K562 (cell line): ENCODE results near the gene FLAD1. TPM values are rescaled to one million over a fixed set of nuclear protein-coding genes. Genes with fewer than 3 reads are reported as not detected.
A peak's percentile ranks its signal among the peaks of the same experiment; 100 is the strongest.

Experiments used
- E2F4 ChIP-seq: sonication (generic); formaldehyde crosslinking; IDR thresholded peaks from 2 replicates; pipeline ENCODE4 v1.8.0; 2022; ENCODE audit warnings: mild to moderate bottlenecking, low read depth, missing genetic modification reagents
- EWSR1 ChIP-seq: fragments of 450-650 bp; IDR thresholded peaks from 2 replicates; pipeline ENCODE4 v1.6.1; 2018; ENCODE audit warnings: borderline replicate concordance, mild to moderate bottlenecking, low read depth, moderate library complexity; ENCODE audit not compliant: partially characterized antibody
- KDM4B ChIP-seq, 2 experiments: fragments of 450-650 bp in 1 of 2; sonication (generic) in 1 of 2; IDR thresholded peaks; 2 replicates each; pipeline ENCODE4 v1.6.1; 2016 to 2017; ENCODE audit warnings: borderline replicate concordance in 2 of 2, antibody characterized with exemption in 1 of 2, low read depth in 1 of 2, mild to moderate bottlenecking in 1 of 2
- MYNN ChIP-seq, 2 experiments: sonication (generic); formaldehyde crosslinking in 1 of 2; IDR thresholded peaks; 2 replicates each; pipeline versions ENCODE4 v1.5.0 to v1.6.1; 2016 to 2020; ENCODE audit warnings: antibody characterized with exemption in 1 of 2, missing genetic modification reagents in 1 of 2
- U2AF2 ChIP-seq: fragments of 200-400 bp; formaldehyde crosslinking; optimal IDR thresholded peaks from 2 replicates; pipeline ENCODE3; 2017; ENCODE audit warnings: low read depth, mild to moderate bottlenecking, low read length
- USF2 ChIP-seq: sonication (generic); formaldehyde crosslinking; IDR thresholded peaks from 2 replicates; pipeline ENCODE4 v1.5.0; 2020; ENCODE audit warnings: missing genetic modification reagents
- ZNF407 ChIP-seq: fragments of 450-650 bp; IDR thresholded peaks from 2 replicates; pipeline ENCODE4 v1.6.1; 2016; ENCODE audit warnings: low read depth
- ZNF699 ChIP-seq: fragments of 250-450 bp; sonication (Bioruptor Pico); IDR thresholded peaks from 2 replicates; pipeline ENCODE4 v1.8.0; 2021; ENCODE audit warnings: mild to moderate bottlenecking, moderate library complexity; ENCODE audit not compliant: insufficient replicate concordance
- polyA plus RNA-seq, 8 experiments: library from polyadenylated mRNA; depleted of rRNA in 4 of 8; stranded (reverse) in 5 of 8; unstranded in 3 of 8; fragments of >200 nt; fragmentation: Nextera tagmentation in 2 of 8; fragmentation: Illumina TruSeq in 1 of 8; extraction: Ambion mirVana in 2 of 8; extraction: Trizol in 1 of 8; gene quantifications; 2 replicates each; pipeline versions ENCODE4 v1.2.1 to v1.2.3, GENCODE V29; 2011 to 2014; ENCODE audit warnings: inconsistent platforms in 1 of 8, missing spikeins in 1 of 8
- total RNA-seq, 7 experiments: library from RNA; depleted of rRNA in 6 of 7; stranded (reverse); fragments of >200 nt in 6 of 7; fragmentation: Illumina TruSeq in 2 of 7; extraction: Trizol in 2 of 7; gene quantifications; 2 replicates each; pipeline versions ENCODE4 v1.2.1 to v1.2.3, GENCODE V29; 2011 to 2021; ENCODE audit warnings: low replicate concordance in 1 of 7
- TF ChIP-seq, protein P1 (sequence below): sonication (generic); formaldehyde crosslinking; IDR thresholded peaks from 2 replicates; pipeline ENCODE4 v1.8.1; 2023; ENCODE audit warnings: mild to moderate bottlenecking, missing genetic modification reagents
- TF ChIP-seq, protein P2 (sequence below): fragments of 450-650 bp; IDR thresholded peaks from 2 replicates; pipeline ENCODE4 v1.6.1; 2018; ENCODE audit warnings: mild to moderate bottlenecking, low read depth; ENCODE audit not compliant: partially characterized antibody

FLAD1 gene
- total and polyA plus RNA-seq, 9 of the 15 experiments (the other 6 are each of a cell fraction or from before 2014, with no cell fraction given): 24.9 to 85.8 (median 67.0) TPM

- TF ChIP-seq, protein P1, sequence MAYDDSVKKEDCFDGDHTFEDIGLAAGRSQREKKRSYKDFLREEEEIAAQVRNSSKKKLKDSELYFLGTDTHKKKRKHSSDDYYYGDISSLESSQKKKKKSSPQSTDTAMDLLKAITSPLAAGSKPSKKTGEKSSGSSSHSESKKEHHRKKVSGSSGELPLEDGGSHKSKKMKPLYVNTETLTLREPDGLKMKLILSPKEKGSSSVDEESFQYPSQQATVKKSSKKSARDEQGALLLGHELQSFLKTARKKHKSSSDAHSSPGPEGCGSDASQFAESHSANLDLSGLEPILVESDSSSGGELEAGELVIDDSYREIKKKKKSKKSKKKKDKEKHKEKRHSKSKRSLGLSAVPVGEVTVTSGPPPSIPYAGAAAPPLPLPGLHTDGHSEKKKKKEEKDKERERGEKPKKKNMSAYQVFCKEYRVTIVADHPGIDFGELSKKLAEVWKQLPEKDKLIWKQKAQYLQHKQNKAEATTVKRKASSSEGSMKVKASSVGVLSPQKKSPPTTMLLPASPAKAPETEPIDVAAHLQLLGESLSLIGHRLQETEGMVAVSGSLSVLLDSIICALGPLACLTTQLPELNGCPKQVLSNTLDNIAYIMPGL (CRISPR knock-in tag): 0 out of 2 replicates have a peak, but pooled peaks have one; percentile 62
- TF ChIP-seq EWSR1 (no peak), U2AF2 (no peak), KDM4B (IDR thresholded peaks at IDR 0.05; ENCODE audit: borderline replicate concordance in 2 of 2, low read depth in 1 of 2) (no peak), USF2 (CRISPR knock-in tag) (no peak), ZNF407 (peak; percentile 14; the same call in 1 of the 2 replicates), ZNF699 (CRISPR knock-in tag) (no peak), MYNN (IDR thresholded peaks at IDR 0.05) (no peak), MYNN (CRISPR knock-in tag; IDR thresholded peaks at IDR 0.05) (no peak), E2F4 (CRISPR knock-in tag) (no peak)
- TF ChIP-seq, protein P2, sequence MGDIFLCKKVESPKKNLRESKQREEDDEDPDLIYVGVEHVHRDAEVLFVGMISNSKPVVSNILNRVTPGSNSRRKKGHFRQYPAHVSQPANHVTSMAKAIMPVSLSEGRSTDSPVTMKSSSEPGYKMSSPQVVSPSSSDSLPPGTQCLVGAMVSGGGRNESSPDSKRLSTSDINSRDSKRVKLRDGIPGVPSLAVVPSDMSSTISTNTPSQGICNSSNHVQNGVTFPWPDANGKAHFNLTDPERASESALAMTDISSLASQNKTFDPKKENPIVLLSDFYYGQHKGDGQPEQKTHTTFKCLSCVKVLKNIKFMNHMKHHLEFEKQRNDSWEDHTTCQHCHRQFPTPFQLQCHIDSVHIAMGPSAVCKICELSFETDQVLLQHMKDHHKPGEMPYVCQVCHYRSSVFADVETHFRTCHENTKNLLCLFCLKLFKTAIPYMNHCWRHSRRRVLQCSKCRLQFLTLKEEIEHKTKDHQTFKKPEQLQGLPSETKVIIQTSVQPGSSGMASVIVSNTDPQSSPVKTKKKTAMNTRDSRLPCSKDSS: no peak
Measured at GRCh38 chr1:154973344-154974101, 9.6 kb upstream of the FLAD1 start (continued).
